ENCODE measurements around the gene TRMT112.
A peak's percentile ranks its signal among the peaks of the same experiment; 100 is the strongest.

The TRMT112 gene

GRCh38 chr11:64355078-64355940 lies 38.0 kb upstream of the TRMT112 start:
- H3K27ac ChIP-seq: peak overlapping the region; percentile 95
- TF ChIP-seq, protein P1, sequence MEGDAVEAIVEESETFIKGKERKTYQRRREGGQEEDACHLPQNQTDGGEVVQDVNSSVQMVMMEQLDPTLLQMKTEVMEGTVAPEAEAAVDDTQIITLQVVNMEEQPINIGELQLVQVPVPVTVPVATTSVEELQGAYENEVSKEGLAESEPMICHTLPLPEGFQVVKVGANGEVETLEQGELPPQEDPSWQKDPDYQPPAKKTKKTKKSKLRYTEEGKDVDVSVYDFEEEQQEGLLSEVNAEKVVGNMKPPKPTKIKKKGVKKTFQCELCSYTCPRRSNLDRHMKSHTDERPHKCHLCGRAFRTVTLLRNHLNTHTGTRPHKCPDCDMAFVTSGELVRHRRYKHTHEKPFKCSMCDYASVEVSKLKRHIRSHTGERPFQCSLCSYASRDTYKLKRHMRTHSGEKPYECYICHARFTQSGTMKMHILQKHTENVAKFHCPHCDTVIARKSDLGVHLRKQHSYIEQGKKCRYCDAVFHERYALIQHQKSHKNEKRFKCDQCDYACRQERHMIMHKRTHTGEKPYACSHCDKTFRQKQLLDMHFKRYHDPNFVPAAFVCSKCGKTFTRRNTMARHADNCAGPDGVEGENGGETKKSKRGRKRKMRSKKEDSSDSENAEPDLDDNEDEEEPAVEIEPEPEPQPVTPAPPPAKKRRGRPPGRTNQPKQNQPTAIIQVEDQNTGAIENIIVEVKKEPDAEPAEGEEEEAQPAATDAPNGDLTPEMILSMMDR (conservative IDR thresholded peaks at IDR 0.05): peak; percentile 100

DNA sequence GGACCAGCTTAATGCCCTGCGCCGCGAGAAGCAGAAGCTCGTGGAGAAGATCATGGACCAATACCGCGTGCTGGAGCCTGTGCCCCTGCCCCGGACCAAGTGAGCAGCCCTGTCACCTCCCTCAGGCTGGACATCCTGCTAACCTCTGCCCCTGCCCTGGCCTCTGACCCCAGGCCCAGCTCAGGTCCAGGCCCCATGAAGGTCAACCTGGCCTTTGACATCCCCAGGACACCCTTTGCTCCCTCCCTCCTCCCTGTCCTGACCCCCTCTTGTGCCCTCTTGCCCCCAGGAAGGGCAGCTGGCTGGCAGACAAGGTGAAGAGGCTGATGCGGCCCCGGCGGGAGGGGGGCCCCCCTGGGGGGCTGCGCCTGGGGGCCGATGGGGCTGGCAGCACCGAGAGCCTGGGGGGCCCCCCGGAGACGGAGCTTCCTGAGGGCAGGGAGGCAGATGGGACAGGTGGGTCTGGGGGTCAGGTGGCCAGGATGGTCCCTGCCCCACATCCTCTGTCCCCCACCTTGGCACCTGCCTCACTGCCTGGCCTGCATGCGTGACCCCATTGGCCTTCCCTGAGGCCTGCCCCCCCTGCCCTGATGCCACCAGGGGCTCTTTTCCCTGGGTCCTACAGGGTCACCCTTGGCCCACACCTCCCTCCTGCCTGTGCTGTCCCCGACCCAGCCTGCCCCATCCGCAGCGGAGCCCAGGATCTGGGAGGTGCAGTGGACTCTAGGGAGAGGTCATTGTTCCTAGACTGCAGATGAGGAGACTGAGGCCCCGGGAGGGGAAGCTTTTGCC lies 36.6 kb upstream of the TRMT112 start:
- H3K27ac ChIP-seq: peak overlapping the region; percentile 95; the same call in 1 of the 2 replicates
- TF ChIP-seq, protein P1 (conservative IDR thresholded peaks at IDR 0.05): no peak

- TF ChIP-seq, protein P1 (conservative IDR thresholded peaks at IDR 0.05): no peak
- H3K27ac ChIP-seq: peak overlapping the region; percentile 95; the same call in 1 of the 2 replicates
Observed at GRCh38 chr11:64352995-64353714, 35.8 kb upstream of the TRMT112 start.

DNA sequence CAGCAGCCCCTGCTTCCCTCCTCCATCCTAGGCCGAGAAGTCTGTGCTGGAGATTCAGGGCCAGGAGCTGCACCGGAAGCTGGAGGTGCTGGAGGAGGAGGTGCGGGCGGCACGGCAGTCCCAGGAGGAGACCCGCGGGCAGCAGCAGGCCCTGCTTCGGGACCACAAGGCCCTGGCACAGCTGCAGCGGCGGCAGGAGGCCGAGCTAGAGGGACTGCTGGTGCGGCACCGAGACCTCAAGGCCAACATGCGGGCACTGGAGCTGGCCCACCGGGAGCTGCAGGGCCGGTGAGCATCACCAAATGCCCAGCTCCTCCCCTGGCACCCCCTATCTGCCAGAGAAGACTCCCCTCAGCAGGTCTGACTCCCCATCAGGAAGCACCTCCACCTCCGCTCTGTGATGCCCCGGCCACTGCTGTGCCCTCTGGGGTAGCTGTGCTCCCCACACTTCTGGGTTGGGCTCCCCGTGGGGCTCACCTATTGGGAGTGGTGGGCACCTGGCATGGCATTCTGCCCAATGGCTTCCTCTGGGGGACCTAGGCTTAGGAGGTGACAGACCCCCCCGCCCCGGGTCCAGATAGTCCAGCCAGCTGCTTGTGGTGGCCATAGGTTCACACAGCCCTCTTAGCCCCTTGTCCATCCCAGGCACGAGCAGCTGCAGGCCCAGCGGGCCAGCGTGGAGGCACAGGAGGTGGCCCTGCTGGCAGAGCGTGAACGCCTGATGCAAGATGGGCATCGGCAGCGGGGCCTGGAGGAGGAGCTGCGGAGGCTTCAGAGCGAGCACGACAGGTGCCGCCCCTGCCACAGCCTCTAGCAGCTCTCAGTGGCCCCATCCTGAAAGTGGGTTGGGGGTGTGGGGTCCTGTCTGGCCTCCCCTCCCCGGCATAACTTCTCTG lies 35.0 kb upstream of the TRMT112 start:
- TF ChIP-seq, protein P1 (conservative IDR thresholded peaks at IDR 0.05): no peak
- peak overlapping the region; percentile 4; the same call in 1 of the 2 replicates for H3K27ac ChIP-seq

GRCh38 chr11:64351136-64351631 lies 33.8 kb upstream of the TRMT112 start:
- TF ChIP-seq, protein P1 (conservative IDR thresholded peaks at IDR 0.05): no peak
- peak overlapping the region; percentile 4; the same call in 1 of the 2 replicates for H3K27ac ChIP-seq

DNA sequence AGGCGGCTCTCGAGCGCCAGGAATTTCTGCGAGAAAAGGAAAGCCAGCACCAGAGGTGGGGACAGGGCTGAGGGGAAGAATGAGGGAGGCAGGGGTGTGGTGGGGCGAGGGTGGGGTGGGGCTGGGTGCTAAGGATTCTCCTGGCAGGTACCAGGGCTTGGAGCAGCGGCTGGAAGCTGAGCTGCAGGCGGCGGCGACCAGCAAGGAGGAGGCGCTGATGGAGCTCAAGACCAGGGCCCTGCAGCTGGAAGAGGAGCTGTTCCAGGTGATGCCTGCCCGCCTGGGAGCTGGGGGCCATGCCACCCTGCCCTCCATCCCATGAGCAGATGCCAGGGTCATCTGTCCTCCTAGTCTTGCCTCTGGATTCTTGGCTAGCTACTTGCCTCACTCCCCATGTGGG lies 32.0 kb upstream of the TRMT112 start:
- H3K27ac ChIP-seq: no peak overlapping the region
- TF ChIP-seq, protein P1 (conservative IDR thresholded peaks at IDR 0.05): no peak
